SK-N-SH treated with all-trans-retinoic acid at 6 μM for 48 hours (cell line): ENCODE measurements around the gene KCTD20.

Source experiments
- ATAC-seq: fragments of 200-7000 bp; cut with Tn5 transposase; 3 replicates; pipeline ENCODE4 v1.9.1; 2020; ENCODE audit warnings: mild to moderate bottlenecking, moderate library complexity
- ARNTL ChIP-seq: fragments of 450-650 bp; formaldehyde crosslinking; IDR thresholded peaks from 2 replicates; pipeline ENCODE4 v1.5.0; 2020; ENCODE audit warnings: low read depth, mild to moderate bottlenecking, moderate library complexity, borderline replicate concordance
- BACH2 ChIP-seq: fragments of 250-450 bp; sonication (Bioruptor Pico); IDR thresholded peaks from 2 replicates; pipeline ENCODE4 v1.9.0; 2021; ENCODE audit warnings: mild to moderate bottlenecking, borderline replicate concordance
- CSDC2 ChIP-seq: fragments of 250-450 bp; sonication (Bioruptor Pico); IDR thresholded peaks from 2 replicates; pipeline ENCODE4 v1.5.0; 2020; ENCODE audit warnings: mild to moderate bottlenecking, moderate library complexity
- ISL1 ChIP-seq: fragments of 250-450 bp; sonication (Bioruptor Pico); IDR thresholded peaks from 2 replicates; pipeline ENCODE4 v2.1.2; 2022; ENCODE audit warnings: mild to moderate bottlenecking, moderate library complexity
- OSR1 ChIP-seq: fragments of 250-450 bp; sonication (Bioruptor Pico); IDR thresholded peaks from 2 replicates; pipeline ENCODE4 v1.8.0; 2022; ENCODE audit warnings: moderate library complexity, mild to moderate bottlenecking, inconsistent platforms
- PPARA ChIP-seq: fragments of 250-450 bp; sonication (Bioruptor Pico); IDR thresholded peaks from 2 replicates; pipeline ENCODE4 v1.5.0; 2020; ENCODE audit warnings: mild to moderate bottlenecking, borderline replicate concordance
- RARB ChIP-seq: fragments of 250-450 bp; sonication (Bioruptor Pico); IDR thresholded peaks from 2 replicates; pipeline ENCODE4 v1.8.0; 2021; ENCODE audit warnings: mild to moderate bottlenecking, moderate library complexity
- SNAI2 ChIP-seq: fragments of 250-450 bp; sonication (Bioruptor Pico); IDR thresholded peaks from 2 replicates; pipeline ENCODE4 v1.5.0; 2020; ENCODE audit warnings: mild to moderate bottlenecking, moderate library complexity
- TCF4 ChIP-seq: fragments of 250-450 bp; sonication (Bioruptor Pico); IDR thresholded peaks from 2 replicates; pipeline ENCODE4 v1.8.0; 2021; ENCODE audit warnings: mild to moderate bottlenecking, moderate library complexity, borderline replicate concordance
- TOX ChIP-seq: fragments of 250-450 bp; sonication (Bioruptor Pico); IDR thresholded peaks from 2 replicates; pipeline ENCODE4 v1.8.0; 2021; ENCODE audit warnings: mild to moderate bottlenecking, moderate library complexity, borderline replicate concordance
- ZC3H10 ChIP-seq: fragments of 250-450 bp; sonication (Bioruptor Pico); IDR thresholded peaks from 2 replicates; pipeline ENCODE4 v1.5.1; 2021; ENCODE audit warnings: mild to moderate bottlenecking, moderate library complexity
- ZFP3 ChIP-seq: fragments of 250-450 bp; sonication (Bioruptor Pico); IDR thresholded peaks from 2 replicates; pipeline ENCODE4 v1.5.0; 2020; ENCODE audit warnings: mild to moderate bottlenecking, moderate library complexity
- ZFP30 ChIP-seq: fragments of 450-650 bp; formaldehyde crosslinking; IDR thresholded peaks from 2 replicates; pipeline ENCODE4 v1.5.0; 2022; ENCODE audit warnings: mild to moderate bottlenecking, moderate library complexity
- ZNF565 ChIP-seq: fragments of 450-650 bp; formaldehyde crosslinking; conservative IDR thresholded peaks from 2 replicates; pipeline ENCODE4 v1.5.0; 2020; ENCODE audit warnings: low read depth, mild to moderate bottlenecking, moderate library complexity
- ZNF70 ChIP-seq: fragments of 450-650 bp; formaldehyde crosslinking; IDR thresholded peaks from 2 replicates; pipeline ENCODE4 v1.5.0; 2020; ENCODE audit warnings: mild to moderate bottlenecking, moderate library complexity
- ZNF8 ChIP-seq: fragments of 450-650 bp; formaldehyde crosslinking; IDR thresholded peaks from 2 replicates; pipeline ENCODE4 v1.5.0; 2020; ENCODE audit warnings: mild to moderate bottlenecking, moderate library complexity
- TF ChIP-seq, protein P1 (sequence below): fragments of 250-450 bp; sonication (Bioruptor Pico); IDR thresholded peaks from 2 replicates; pipeline ENCODE4 v1.5.1; 2021; ENCODE audit warnings: mild to moderate bottlenecking, moderate library complexity
- TF ChIP-seq, protein P2 (sequence below): fragments of 250-450 bp; sonication (Bioruptor Pico); IDR thresholded peaks from 2 replicates; pipeline ENCODE4 v1.8.0; 2020; ENCODE audit warnings: mild to moderate bottlenecking, moderate library complexity, borderline replicate concordance
- TF ChIP-seq, protein P3 (sequence below): fragments of 250-450 bp; sonication (Bioruptor Pico); IDR thresholded peaks from 2 replicates; pipeline ENCODE4 v1.5.0; 2020; ENCODE audit warnings: mild to moderate bottlenecking, moderate library complexity

Gene KCTD20

DNA sequence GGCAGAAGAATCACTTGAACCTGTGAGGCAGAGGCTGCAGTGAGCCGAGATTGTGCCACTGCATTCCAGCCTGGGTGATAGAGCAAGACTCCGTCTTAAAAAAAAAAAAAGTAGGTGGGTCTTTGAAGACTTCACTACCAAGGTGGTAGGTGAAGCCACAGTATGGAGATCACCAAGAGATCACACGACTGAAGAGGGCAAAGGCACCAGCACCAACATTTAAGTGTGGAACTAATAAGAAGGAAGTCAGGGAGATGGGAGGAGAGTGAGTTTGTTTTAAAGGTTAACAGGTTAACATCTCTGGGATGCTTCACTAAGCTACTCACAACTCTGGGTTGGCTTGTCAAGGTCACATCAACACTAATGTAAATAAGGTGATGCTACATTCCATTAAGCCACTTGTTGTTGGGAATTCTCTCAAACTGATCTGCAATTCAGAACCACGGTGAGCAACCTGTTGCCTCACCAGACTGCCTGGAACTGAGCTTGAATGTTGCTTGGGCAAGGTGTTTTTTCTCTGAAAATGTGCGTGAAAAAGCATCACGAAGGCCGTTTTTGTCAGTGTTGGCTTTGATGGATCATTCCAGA is 48.7 kb downstream of the KCTD20 start:
- TF ChIP-seq, protein P1, sequence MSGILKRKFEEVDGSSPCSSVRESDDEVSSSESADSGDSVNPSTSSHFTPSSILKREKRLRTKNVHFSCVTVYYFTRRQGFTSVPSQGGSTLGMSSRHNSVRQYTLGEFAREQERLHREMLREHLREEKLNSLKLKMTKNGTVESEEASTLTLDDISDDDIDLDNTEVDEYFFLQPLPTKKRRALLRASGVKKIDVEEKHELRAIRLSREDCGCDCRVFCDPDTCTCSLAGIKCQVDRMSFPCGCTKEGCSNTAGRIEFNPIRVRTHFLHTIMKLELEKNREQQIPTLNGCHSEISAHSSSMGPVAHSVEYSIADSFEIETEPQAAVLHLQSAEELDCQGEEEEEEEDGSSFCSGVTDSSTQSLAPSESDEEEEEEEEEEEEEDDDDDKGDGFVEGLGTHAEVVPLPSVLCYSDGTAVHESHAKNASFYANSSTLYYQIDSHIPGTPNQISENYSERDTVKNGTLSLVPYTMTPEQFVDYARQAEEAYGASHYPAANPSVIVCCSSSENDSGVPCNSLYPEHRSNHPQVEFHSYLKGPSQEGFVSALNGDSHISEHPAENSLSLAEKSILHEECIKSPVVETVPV (CRISPR knock-in tag) = no peak
- no peak for TF ChIP-seq ZNF565
- TF ChIP-seq, protein P2, sequence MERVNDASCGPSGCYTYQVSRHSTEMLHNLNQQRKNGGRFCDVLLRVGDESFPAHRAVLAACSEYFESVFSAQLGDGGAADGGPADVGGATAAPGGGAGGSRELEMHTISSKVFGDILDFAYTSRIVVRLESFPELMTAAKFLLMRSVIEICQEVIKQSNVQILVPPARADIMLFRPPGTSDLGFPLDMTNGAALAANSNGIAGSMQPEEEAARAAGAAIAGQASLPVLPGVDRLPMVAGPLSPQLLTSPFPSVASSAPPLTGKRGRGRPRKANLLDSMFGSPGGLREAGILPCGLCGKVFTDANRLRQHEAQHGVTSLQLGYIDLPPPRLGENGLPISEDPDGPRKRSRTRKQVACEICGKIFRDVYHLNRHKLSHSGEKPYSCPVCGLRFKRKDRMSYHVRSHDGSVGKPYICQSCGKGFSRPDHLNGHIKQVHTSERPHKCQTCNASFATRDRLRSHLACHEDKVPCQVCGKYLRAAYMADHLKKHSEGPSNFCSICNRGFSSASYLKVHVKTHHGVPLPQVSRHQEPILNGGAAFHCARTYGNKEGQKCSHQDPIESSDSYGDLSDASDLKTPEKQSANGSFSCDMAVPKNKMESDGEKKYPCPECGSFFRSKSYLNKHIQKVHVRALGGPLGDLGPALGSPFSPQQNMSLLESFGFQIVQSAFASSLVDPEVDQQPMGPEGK (CRISPR knock-in tag) = no peak
- TF ChIP-seq TOX (CRISPR knock-in tag) = no peak
- no peak for TF ChIP-seq RARB (CRISPR knock-in tag)
- TF ChIP-seq, protein P3, sequence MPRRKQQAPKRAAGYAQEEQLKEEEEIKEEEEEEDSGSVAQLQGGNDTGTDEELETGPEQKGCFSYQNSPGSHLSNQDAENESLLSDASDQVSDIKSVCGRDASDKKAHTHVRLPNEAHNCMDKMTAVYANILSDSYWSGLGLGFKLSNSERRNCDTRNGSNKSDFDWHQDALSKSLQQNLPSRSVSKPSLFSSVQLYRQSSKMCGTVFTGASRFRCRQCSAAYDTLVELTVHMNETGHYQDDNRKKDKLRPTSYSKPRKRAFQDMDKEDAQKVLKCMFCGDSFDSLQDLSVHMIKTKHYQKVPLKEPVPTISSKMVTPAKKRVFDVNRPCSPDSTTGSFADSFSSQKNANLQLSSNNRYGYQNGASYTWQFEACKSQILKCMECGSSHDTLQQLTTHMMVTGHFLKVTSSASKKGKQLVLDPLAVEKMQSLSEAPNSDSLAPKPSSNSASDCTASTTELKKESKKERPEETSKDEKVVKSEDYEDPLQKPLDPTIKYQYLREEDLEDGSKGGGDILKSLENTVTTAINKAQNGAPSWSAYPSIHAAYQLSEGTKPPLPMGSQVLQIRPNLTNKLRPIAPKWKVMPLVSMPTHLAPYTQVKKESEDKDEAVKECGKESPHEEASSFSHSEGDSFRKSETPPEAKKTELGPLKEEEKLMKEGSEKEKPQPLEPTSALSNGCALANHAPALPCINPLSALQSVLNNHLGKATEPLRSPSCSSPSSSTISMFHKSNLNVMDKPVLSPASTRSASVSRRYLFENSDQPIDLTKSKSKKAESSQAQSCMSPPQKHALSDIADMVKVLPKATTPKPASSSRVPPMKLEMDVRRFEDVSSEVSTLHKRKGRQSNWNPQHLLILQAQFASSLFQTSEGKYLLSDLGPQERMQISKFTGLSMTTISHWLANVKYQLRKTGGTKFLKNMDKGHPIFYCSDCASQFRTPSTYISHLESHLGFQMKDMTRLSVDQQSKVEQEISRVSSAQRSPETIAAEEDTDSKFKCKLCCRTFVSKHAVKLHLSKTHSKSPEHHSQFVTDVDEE (CRISPR knock-in tag) = no peak
- no peak for TF ChIP-seq ZNF8 (CRISPR knock-in tag)
- ATAC-seq = no peak

DNA sequence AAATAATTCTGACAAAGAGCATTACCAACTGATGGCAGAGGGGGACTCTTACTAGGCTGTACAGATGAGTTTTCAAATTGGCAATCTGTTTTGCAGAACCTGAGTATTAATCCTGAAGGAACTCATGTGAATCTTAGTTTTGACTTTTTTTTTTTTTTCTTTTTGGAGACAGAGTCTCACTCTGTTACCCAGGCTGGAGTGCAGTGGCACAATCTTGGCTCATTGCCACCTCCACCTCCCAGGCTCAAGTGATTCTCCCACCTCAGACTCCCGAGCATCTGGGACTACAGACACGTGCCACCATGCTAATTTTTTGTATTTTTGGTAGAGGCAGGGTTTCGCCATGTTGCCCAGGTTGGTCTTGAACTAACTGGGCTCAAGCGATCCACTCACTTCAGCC is 49.3 kb downstream of the KCTD20 start:
- no peak for ATAC-seq
- TF ChIP-seq, protein P3 (CRISPR knock-in tag) = no peak
- TF ChIP-seq ISL1 (CRISPR knock-in tag) (no peak), OSR1 (CRISPR knock-in tag) (no peak), TOX (CRISPR knock-in tag) (no peak), ZFP3 (CRISPR knock-in tag) (no peak)

DNA sequence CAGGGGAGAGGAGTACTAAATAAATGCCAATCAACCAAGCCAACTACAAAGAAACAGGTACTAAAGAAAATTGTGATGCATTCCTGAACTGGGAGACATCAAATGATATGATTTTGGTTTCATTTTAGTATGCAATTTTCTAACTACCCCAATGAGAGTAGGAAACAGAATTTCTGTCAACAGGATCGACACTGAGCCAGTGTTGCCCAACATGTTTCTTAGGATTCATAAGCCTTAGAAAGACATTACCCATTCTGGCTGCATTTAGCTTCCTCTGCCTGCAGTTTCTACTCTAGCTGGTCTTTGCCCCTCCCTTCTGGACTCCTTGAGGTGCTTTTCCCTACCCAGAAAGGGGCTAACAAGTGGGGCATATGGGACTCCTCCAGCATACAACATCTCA is 49.8 kb downstream of the KCTD20 start:
- TF ChIP-seq BACH2 (CRISPR knock-in tag) (no peak), ZC3H10 (CRISPR knock-in tag) (no peak), TOX (CRISPR knock-in tag) (no peak), ZFP30 (CRISPR knock-in tag) (no peak), TCF4 (no peak), ARNTL (no peak), SNAI2 (CRISPR knock-in tag) (no peak), ZNF70 (CRISPR knock-in tag) (no peak), CSDC2 (CRISPR knock-in tag) (no peak), ZFP3 (CRISPR knock-in tag) (no peak), PPARA (CRISPR knock-in tag) (no peak)
- TF ChIP-seq, protein P3 (CRISPR knock-in tag) = no peak
- ATAC-seq = no peak; the same call in 1 of the 3 replicates
